22Rv1 (cell line): ENCODE measurements around the gene NSD1.

ENCODE experiments used
- ZFX ChIP-seq: fragments of 450-650 bp; IDR thresholded peaks from 2 replicates; pipeline ENCODE4 v1.6.1; 2017; ENCODE audit warnings: antibody characterized with exemption, borderline replicate concordance
- TF ChIP-seq, protein P1 (sequence below): fragments of 450-650 bp; IDR thresholded peaks from 2 replicates; pipeline ENCODE4 v1.5.1; 2017; ENCODE audit warnings: mild to moderate bottlenecking

DNA sequence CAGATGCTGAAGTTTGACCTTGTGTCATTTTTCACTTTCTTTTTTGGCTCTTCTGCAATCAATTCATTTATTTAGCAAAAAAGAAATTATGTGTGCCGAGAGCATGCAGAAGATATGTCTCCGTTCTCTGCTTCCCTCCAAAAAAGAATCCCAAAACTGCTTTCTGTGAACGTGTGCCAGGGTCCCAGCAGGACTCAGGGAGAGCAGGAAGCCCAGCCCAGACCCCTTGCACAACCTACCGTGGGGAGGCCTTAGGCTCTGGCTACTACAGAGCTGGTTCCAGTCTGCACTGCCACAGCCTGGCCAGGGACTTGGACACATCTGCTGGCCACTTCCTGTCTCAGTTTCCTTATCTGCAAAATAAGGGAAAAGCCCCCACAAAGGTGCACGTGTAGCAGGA lies 44.4 kb upstream of the NSD1 start:
- TF ChIP-seq, protein P1, sequence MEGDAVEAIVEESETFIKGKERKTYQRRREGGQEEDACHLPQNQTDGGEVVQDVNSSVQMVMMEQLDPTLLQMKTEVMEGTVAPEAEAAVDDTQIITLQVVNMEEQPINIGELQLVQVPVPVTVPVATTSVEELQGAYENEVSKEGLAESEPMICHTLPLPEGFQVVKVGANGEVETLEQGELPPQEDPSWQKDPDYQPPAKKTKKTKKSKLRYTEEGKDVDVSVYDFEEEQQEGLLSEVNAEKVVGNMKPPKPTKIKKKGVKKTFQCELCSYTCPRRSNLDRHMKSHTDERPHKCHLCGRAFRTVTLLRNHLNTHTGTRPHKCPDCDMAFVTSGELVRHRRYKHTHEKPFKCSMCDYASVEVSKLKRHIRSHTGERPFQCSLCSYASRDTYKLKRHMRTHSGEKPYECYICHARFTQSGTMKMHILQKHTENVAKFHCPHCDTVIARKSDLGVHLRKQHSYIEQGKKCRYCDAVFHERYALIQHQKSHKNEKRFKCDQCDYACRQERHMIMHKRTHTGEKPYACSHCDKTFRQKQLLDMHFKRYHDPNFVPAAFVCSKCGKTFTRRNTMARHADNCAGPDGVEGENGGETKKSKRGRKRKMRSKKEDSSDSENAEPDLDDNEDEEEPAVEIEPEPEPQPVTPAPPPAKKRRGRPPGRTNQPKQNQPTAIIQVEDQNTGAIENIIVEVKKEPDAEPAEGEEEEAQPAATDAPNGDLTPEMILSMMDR, result no peak
- no peak for TF ChIP-seq ZFX
